ENCODE results near the gene ZC2HC1C. TPM values are rescaled to one million over a fixed set of nuclear protein-coding genes. Genes with fewer than 3 reads are reported as not detected.

Gene ZC2HC1C
- total and polyA plus RNA-seq, 2 of the 13 experiments (the other 11 are each of a cell fraction or from before 2014, with no cell fraction given) = 3.3 to 3.5 TPM

- TF ChIP-seq RXRB (CRISPR knock-in tag; IDR thresholded peaks at IDR 0.05; ENCODE audit: borderline replicate concordance) (peak; percentile 2; the same call in 1 of the 2 replicates), SOX5 (CRISPR knock-in tag; IDR thresholded peaks at IDR 0.05; ENCODE audit: borderline replicate concordance) (0 out of 2 replicates have a peak, but pooled peaks have one; percentile 1), ZSCAN5A (CRISPR knock-in tag; IDR thresholded peaks at IDR 0.05; ENCODE audit: borderline replicate concordance) (0 out of 2 replicates have a peak, but pooled peaks have one; percentile 3), ZBTB49 (CRISPR knock-in tag; IDR thresholded peaks at IDR 0.05; ENCODE audit: borderline replicate concordance) (no peak), RCOR2 (CRISPR knock-in tag; IDR thresholded peaks at IDR 0.05) (0 out of 2 replicates have a peak, but pooled peaks have one; percentile 0), TOE1 (CRISPR knock-in tag; IDR thresholded peaks at IDR 0.05) (no peak), ZNF136 (CRISPR knock-in tag; IDR thresholded peaks at IDR 0.05; ENCODE audit: low read depth) (no peak), ZNF644 (CRISPR knock-in tag; IDR thresholded peaks at IDR 0.05; ENCODE audit: low read depth) (no peak), MAF1 (CRISPR knock-in tag; IDR thresholded peaks at IDR 0.05; ENCODE audit: borderline replicate concordance) (no peak), FOXK1 (CRISPR knock-in tag; IDR thresholded peaks at IDR 0.05; ENCODE audit: borderline replicate concordance, low read depth) (no peak), STAT6 (CRISPR knock-in tag; IDR thresholded peaks at IDR 0.05; ENCODE audit: borderline replicate concordance) (no peak; the same call in 1 of the 2 replicates), MED13 (CRISPR knock-in tag; IDR thresholded peaks at IDR 0.05) (no peak), ZHX1 (CRISPR knock-in tag; IDR thresholded peaks at IDR 0.05; ENCODE audit: low read depth) (no peak), GATA4 (IDR thresholded peaks at IDR 0.05; ENCODE audit: borderline replicate concordance, low read depth) (no peak), ZNF737 (CRISPR knock-in tag; IDR thresholded peaks at IDR 0.05; ENCODE audit: borderline replicate concordance) (no peak)
- TF ChIP-seq, protein P1, sequence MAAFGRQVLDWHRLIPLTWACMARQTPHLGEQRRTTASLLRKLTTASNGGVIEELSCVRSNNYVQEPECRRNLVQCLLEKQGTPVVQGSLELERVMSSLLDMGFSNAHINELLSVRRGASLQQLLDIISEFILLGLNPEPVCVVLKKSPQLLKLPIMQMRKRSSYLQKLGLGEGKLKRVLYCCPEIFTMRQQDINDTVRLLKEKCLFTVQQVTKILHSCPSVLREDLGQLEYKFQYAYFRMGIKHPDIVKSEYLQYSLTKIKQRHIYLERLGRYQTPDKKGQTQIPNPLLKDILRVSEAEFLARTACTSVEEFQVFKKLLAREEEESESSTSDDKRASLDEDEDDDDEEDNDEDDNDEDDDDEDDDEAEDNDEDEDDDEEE (CRISPR knock-in tag; IDR thresholded peaks at IDR 0.05) = no peak
These were observed 17.9 kb upstream of the ZC2HC1C start (continued) for GRCh38 chr14:75051556-75051899.
